PC-9 (cell line): ENCODE results near the gene OR6S1. TPM values are rescaled to one million over a fixed set of nuclear protein-coding genes. Genes with fewer than 3 reads are reported as not detected.

ENCODE experiments used
- BruUV-seq: library from RNA; stranded (reverse); fragments of 400-500 nt; replicated peaks from 2 replicates; lab custom pipeline; 2021; lab: Mats Ljungman, UMichigan
- CTCF ChIA-PET: fragments of 300-600 bp; sonication (Branson Sonifier 250); formaldehyde crosslinking; loops from one replicate; lab custom pipeline; 2022; ENCODE audit warnings: antibody characterized with exemption; lab: Charles Lee
- POLR2A ChIA-PET: fragments of 300-600 bp; sonication (Branson Sonifier 250); formaldehyde crosslinking; loops from one replicate; lab custom pipeline; 2022; ENCODE audit warnings: antibody characterized with exemption; ENCODE audit not compliant: unreplicated experiment; lab: Charles Lee
- DNase-seq, 2 experiments: peaks; one replicate each; pipeline versions ENCODE4 v3.0.0 to v3.0.0-alpha.2; 2015 to 2022; ENCODE audit warnings: mixed read lengths in 1 of 2
- H2AFZ ChIP-seq: fragments of 200-600 bp; sonication (generic); 2 replicates; pipeline ENCODE4 v1.8.1; 2017; ENCODE audit warnings: antibody characterized with exemption
- H3F3A ChIP-seq: fragments of 200-600 bp; sonication (generic); 2 replicates; pipeline ENCODE4 v1.8.1; 2017; ENCODE audit warnings: antibody characterized with exemption, mild to moderate bottlenecking, low read depth; ENCODE audit not compliant: insufficient read depth
- H3K27ac ChIP-seq: fragments of 200-600 bp; sonication (generic); 2 replicates; pipeline ENCODE4 v1.6.1; 2016; ENCODE audit warnings: mixed run types
- H3K27me3 ChIP-seq: fragments of 200-600 bp; sonication (generic); 2 replicates; pipeline ENCODE4 v1.6.1; 2016; ENCODE audit warnings: low read depth, mixed run types; ENCODE audit not compliant: insufficient read depth
- H3K36me3 ChIP-seq: fragments of 200-600 bp; sonication (generic); 2 replicates; pipeline ENCODE4 v1.6.1; 2016; ENCODE audit warnings: low read depth, mixed run types
- H3K4me1 ChIP-seq: fragments of 200-600 bp; sonication (generic); replicated peaks from 2 replicates; pipeline ENCODE4 v1.6.1; 2016; ENCODE audit warnings: mixed run types; ENCODE audit not compliant: insufficient read depth
- H3K4me2 ChIP-seq: fragments of 200-600 bp; sonication (generic); 2 replicates; pipeline ENCODE4 v1.6.1; 2017; ENCODE audit warnings: mixed run types
- H3K4me3 ChIP-seq: fragments of 200-600 bp; sonication (generic); 2 replicates; pipeline ENCODE4 v1.6.1; 2016; ENCODE audit warnings: mixed run types
- H3K79me2 ChIP-seq: fragments of 200-600 bp; sonication (generic); 2 replicates; pipeline ENCODE4 v1.6.1; 2017; ENCODE audit warnings: low read depth, mixed run types
- H3K9me2 ChIP-seq: fragments of 200-600 bp; sonication (generic); 2 replicates; pipeline ENCODE4 v1.8.1; 2017; ENCODE audit warnings: mild to moderate bottlenecking; ENCODE audit not compliant: insufficient read depth
- H3K9me3 ChIP-seq: fragments of 200-600 bp; sonication (generic); 2 replicates; pipeline ENCODE4 v1.8.1; 2016; ENCODE audit warnings: low read depth; ENCODE audit not compliant: insufficient read depth
- H4K20me1 ChIP-seq: fragments of 200-600 bp; sonication (generic); 2 replicates; pipeline ENCODE4 v1.8.1; 2017; ENCODE audit not compliant: insufficient read depth
- EZH2 ChIP-seq: fragments of 200-600 bp; sonication (generic); IDR thresholded peaks from 2 replicates; pipeline ENCODE4 v1.8.0; 2017; ENCODE audit warnings: antibody characterized with exemption, low read depth
- intact Hi-C: fragments of 100-400 bp; cut with micrococcal nuclease; formaldehyde crosslinking; loops from one replicate; pipeline ENCODE4 v1.10.0; 2022; ENCODE audit not compliant: unreplicated experiment
- total RNA-seq: library from RNA; stranded (reverse); gene quantifications from 2 replicates; pipeline ENCODE4 v1.2.3, GENCODE V29; 2021
- TF ChIP-seq, protein P1 (sequence below): fragments of 200-600 bp; sonication (generic); conservative IDR thresholded peaks from 2 replicates; pipeline ENCODE4 v1.6.1; 2017; ENCODE audit warnings: mixed run types, antibody characterized with exemption, mild to moderate bottlenecking, moderate library complexity

Gene OR6S1
- total RNA-seq, 1 experiment from 2014 or later = not detected

- H3K9me3 ChIP-seq = no peaks in the 10 kb centered on the region
- no peak for TF ChIP-seq EZH2
- TF ChIP-seq, protein P1, sequence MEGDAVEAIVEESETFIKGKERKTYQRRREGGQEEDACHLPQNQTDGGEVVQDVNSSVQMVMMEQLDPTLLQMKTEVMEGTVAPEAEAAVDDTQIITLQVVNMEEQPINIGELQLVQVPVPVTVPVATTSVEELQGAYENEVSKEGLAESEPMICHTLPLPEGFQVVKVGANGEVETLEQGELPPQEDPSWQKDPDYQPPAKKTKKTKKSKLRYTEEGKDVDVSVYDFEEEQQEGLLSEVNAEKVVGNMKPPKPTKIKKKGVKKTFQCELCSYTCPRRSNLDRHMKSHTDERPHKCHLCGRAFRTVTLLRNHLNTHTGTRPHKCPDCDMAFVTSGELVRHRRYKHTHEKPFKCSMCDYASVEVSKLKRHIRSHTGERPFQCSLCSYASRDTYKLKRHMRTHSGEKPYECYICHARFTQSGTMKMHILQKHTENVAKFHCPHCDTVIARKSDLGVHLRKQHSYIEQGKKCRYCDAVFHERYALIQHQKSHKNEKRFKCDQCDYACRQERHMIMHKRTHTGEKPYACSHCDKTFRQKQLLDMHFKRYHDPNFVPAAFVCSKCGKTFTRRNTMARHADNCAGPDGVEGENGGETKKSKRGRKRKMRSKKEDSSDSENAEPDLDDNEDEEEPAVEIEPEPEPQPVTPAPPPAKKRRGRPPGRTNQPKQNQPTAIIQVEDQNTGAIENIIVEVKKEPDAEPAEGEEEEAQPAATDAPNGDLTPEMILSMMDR = no peak
- no peaks in the 10 kb centered on the region for H3K9me2 ChIP-seq
- ChIA-PET CTCF (no interaction called here), POLR2A (no interaction called here)
- no peaks in the 10 kb centered on the region for H3K79me2 ChIP-seq
- no peaks in the 10 kb centered on the region for H3K36me3 ChIP-seq
- no peak for DNase-seq
- no peaks in the 10 kb centered on the region for H3K4me1 ChIP-seq
- BruUV-seq = no TSS peak
- H4K20me1 ChIP-seq = no peaks in the 10 kb centered on the region
- H2AFZ ChIP-seq = 0 out of 2 replicates have a peak within 1 kb of the TSS, but pooled peaks have one; percentile 27
- no peaks in the 10 kb centered on the region for H3F3A ChIP-seq
- intact Hi-C loops = no loop called here
- 0 out of 2 replicates have a peak, but pooled peaks cover 6% of the 10 kb centered on the region for H3K27me3 ChIP-seq
- H3K27ac ChIP-seq = no peak within 1 kb of the TSS
- H3K4me3 ChIP-seq = no peak within 1 kb of the TSS
- peak within 1 kb of the TSS; percentile 46 for H3K4me2 ChIP-seq
Observed at GRCh38 chr14:20591235-20591634, 50.3 kb downstream of the OR6S1 start, which contains the start of gene RNASE12. Gene RNASE12, minus strand, starts transcription at chr14:20591376. Its CDS starts 653 bp downstream, at chr14:20590723.

Other genes with a start within 250 kb of the OR6S1 start
- gene TEP1, start 228.2 kb downstream of the OR6S1 start, total RNA-seq = 18.4 and 20.4 TPM in 2 replicates
- gene KLHL33, start 205.5 kb downstream of the OR6S1 start, total RNA-seq = 0.11 TPM in 1 of 2 replicates, not detected in the other
- 17.2 and 20.6 TPM in 2 replicates for gene OSGEP, start 186.9 kb downstream of the OR6S1 start, total RNA-seq
- gene APEX1, start 186.5 kb downstream of the OR6S1 start, total RNA-seq = 107 and 113 TPM in 2 replicates
- 20.1 and 22.2 TPM in 2 replicates for gene PIP4P1, start 180.3 kb downstream of the OR6S1 start, total RNA-seq
- 23.5 and 26.9 TPM in 2 replicates for gene PNP, start 172.3 kb downstream of the OR6S1 start, total RNA-seq
- 0.68 TPM in 1 of 2 replicates, not detected in the other for gene RNASE10, start 136.2 kb downstream of the OR6S1 start, total RNA-seq
- gene RNASE9, start 80.6 kb downstream of the OR6S1 start, total RNA-seq = not detected in 2 replicates
- gene RNASE11, start 53.7 kb downstream of the OR6S1 start, total RNA-seq = not detected in 2 replicates
- gene RNASE12, start 50.3 kb downstream of the OR6S1 start, total RNA-seq = not detected in 2 replicates
- gene RNASE4, start 42.9 kb upstream of the OR6S1 start, total RNA-seq = 2.0 and 4.0 TPM in 2 replicates
- gene ANG, start 47.1 kb upstream of the OR6S1 start, total RNA-seq = 4.4 and 5.7 TPM in 2 replicates
- gene EDDM3A, start 104.2 kb upstream of the OR6S1 start, total RNA-seq = not detected in 2 replicates
- gene EDDM3B, start 126.7 kb upstream of the OR6S1 start, total RNA-seq = not detected in 2 replicates
- not detected in 2 replicates for gene RNASE6, start 139.6 kb upstream of the OR6S1 start, total RNA-seq
- 32.2 and 47.4 TPM in 2 replicates for gene RNASE1, start 161.2 kb upstream of the OR6S1 start, total RNA-seq
- not detected in 2 replicates for gene RNASE3, start 249.7 kb upstream of the OR6S1 start, total RNA-seq